Activated T-cell treated with anti-CD3 and anti-CD28 coated beads for 24 hours (primary cell): ENCODE data around the gene DCTN2.
"Not testable (repeated sequence)": the region's sequence is repeated elsewhere in the genome, so short reads cannot be mapped to it uniquely, and the experiment has no call there.

Source experiments
- DNase-seq: peaks from one replicate; pipeline ENCODE4 v3.0.0-alpha.2; 2020; ENCODE audit warnings: low read depth

DCTN2 gene

GRCh38 chr12:57576613-57577160 lies 29.7 kb upstream of the DCTN2 start:
- DNase-seq, result no peak

GRCh38 chr12:57575771-57576612 lies 29.0 kb upstream of the DCTN2 start:
- no peak for DNase-seq

DNA sequence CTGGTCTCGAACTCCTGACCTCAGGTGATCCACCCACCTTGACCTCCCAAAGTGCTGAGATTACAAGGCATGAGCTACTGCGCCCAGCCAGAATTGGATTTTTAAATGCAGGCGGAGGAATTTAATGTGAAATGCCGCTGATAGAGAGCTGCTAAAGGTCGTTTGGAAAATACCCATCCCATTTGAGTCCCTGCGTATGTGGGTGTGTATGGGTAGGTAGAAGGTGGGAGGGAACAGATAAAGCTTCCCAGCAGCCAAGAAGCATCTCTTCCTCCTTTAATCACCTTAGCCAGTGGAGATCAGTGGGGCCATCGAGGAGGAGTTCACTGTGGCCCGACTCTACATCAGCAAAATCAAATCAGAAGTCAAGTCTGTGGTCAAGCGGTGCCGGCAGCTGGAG lies 27.8 kb upstream of the DCTN2 start:
- no peak for DNase-seq

- DNase-seq, result no peak
Observed at GRCh38 chr12:57571926-57572762, 25.2 kb upstream of the DCTN2 start.

GRCh38 chr12:57570438-57570837 lies 23.4 kb upstream of the DCTN2 start:
- not testable (repeated sequence) for DNase-seq

DNA sequence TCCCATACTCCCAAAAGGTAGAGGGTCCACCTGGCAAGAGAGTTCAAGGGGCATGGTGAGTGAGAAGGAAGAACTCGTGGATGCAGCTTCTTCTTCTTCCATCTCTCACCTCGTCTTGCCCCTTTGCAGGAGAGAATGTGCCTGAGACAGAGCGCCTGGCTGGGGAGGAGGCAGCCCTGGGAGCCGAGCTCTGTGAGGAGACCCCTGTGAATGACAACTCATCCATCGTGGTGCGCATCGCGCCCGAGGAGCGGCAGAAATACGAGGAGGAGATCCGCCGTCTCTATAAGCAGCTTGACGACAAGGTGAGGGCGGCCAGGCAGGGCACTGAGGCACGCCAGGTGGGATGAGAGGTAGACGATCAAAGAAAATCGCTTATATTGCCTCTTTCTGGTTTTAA lies 22.9 kb upstream of the DCTN2 start:
- DNase-seq, result no peak

GRCh38 chr12:57568838-57569237 lies 21.8 kb upstream of the DCTN2 start:
- no peak for DNase-seq

DNA sequence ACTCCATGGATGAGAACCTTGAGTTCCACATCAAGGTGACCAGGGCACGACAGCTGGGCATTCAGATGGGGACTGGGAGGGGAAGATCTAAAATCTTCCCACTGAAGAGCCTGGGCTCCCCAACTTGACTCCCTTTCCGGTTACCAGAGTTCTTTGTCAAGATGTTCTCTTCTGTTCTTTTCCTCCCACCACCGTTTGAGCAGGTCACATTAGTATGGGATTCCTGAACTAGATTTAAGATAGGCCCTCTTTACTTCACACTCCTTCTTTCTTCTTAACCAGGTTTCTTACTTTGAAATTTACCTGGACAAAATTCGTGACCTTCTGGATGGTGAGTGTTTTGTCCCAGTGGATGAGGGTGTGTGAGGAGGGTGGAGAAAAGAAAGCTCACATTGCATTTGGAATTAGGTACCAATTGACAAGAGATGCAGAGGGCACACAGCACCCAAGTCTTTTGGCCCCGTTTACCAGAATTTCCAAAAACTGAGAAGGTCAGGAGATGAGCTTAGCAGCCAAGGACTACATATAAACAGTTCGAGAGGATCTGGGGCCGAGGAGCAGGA lies 17.3 kb upstream of the DCTN2 start:
- DNase-seq, result no peak

DNA sequence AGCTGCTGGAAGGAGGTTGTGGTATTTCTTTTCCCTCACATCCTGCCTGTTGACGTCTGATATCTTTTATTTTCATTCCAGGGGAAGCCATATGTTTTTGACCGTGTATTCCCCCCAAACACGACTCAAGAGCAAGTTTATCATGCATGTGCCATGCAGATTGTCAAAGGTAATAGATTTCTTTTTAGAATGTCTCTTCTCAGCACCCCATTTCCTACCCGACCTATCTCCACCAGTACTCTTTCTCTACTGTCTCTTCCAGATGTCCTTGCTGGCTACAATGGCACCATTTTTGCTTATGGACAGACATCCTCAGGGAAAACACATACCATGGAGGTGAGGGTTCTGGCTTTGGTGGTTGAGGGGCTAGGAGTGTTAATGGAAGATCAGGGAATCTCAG lies 16.4 kb upstream of the DCTN2 start:
- no peak for DNase-seq

- DNase-seq, result not testable (repeated sequence)
Observed at GRCh38 chr12:57561117-57561516, 14.1 kb upstream of the DCTN2 start.

DNA sequence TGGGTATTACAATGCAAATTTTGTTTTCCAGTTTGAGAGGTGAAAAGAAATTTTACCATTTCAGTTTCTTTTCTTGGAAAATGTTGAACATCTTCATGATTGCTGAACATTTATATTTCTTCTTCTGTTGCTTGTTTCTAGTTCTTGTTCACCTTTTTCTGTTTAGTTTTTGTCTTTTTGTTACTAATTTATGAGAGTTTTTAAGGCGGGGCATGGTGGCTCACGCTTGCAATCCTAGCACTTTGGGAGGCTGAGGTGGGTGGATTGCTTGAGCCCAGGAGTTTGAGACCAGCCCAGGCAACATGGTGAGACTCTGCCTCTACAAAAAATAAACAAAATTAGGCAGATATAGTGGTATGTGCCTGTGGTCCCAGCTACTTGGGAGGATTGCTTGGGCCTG lies 13.5 kb upstream of the DCTN2 start:
- no peak for DNase-seq

- DNase-seq, result no peak
Observed at GRCh38 chr12:57558864-57559263, 11.9 kb upstream of the DCTN2 start.

- no peak for DNase-seq
Observed at GRCh38 chr12:57554897-57555296, 7.9 kb upstream of the DCTN2 start.

DNA sequence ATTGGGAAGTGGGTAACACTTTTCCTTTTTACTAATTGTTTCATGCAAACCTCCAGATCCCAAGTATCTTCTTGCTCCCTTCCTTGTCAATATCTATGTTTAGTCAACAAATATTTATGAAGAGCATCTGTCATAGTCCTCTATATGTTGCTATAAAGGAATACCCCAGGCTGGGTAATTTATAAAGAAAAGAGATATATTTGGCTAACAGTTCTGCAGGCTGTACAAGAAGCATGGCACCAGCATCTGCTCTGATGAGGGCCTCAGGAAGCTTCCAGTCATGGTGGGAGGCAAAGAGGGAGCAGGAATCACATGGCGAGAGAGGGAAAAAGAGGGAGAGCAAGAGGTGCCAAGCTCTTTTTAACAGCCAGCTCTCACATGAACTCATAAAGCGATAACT lies 7.5 kb upstream of the DCTN2 start:
- DNase-seq, result no peak

DNA sequence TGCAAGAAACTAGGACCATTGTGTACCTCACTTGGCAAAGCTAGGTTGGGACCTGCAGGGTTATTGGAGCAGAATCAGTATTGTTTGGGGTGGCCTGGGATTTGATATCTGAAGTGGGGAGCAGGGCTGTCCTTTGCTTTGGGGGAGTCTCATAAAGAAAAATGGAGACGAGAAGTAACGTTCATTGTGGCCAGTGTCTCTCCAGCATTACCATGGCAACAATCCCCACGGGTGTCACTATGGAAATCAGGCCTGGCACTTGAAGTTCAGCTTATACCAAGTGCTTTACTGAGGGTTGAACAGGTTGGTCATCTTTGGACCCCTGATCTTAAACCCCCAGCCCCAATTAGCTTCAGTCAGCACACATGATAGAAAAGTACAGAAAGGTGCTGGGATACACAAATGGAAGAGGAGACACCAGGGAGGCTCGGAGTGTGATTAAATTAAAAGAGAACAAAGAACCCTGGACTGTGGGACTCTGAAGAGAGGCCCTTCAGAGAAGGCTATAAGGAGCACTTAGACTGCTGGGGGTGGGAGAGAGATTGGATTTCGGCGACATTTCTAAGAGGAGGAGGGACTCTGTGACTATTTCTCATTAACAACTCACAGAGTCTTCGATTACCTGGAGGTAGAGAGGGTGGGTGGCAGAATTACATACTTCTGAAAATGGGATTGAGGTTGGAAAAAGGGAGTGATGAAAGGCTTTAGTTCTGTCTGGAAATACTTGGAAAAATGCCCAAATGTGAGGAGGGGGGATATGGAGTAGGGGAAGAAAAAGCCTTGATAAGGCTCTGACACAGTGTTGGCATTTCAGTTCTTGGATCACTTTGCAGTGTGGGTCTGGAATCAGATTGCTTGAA lies 6.6 kb upstream of the DCTN2 start:
- no peak for DNase-seq

GRCh38 chr12:57552835-57553313 lies 5.9 kb upstream of the DCTN2 start:
- DNase-seq, result no peak

DNA sequence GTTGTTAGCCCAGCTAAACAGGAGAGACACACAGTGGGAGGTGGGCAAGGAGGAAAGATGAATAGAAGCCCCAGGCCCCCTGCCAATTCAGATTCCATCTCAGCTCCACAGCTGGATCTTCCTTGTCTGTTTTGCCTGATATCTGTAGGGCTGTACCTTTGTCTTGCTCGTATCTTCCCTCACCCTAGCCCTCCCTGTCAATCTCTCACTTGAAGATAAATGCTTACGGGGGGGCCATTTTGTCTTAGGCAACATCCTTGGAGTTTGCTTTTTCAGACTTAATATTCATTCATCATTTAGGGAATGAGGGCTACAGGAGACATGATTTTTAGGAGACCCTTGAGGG lies 5.3 kb upstream of the DCTN2 start:
- no peak for DNase-seq

DNA sequence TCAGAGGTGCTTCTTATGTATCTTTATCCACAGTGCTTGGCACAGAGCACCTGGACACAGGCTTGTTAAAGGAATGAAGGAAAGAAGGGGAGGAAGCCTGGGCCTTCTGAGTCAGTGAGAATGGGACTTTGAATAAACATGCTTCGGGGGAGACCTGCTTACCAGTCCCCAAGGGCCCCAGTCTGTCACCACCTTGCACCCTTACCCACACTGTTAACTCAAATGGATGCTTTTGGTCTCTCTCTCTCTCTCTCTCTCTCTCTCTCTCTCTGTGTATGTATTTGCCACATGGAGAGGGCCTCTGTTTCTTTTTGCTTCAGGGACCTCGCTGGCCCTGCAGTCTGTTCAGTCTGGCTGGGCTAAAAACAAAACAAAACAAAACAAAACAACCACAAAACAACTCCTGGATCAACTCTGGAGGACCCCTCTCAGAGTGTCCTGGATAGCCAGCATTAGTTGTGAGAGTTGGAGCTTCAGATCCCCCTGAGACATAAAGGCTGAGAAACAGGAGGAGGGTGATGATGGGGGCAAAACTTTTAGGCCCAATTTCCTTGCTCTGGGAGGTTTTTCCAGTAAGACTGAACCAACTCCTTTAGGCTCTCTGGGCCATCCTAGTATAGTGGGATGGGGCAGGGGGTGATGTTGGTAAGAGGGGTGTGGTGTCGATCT lies 4.8 kb upstream of the DCTN2 start:
- DNase-seq, result no peak

- no peak for DNase-seq
Observed at GRCh38 chr12:57550641-57551549, 3.9 kb upstream of the DCTN2 start.
